Activated CD4-positive, alpha-beta T cell treated with anti-CD3 and anti-CD28 coated beads for 1 hour (primary cell): ENCODE measurements around the gene ROBO1.
"Not testable (repeated sequence)": the region's sequence is repeated elsewhere in the genome, so short reads cannot be mapped to it uniquely, and the experiment has no call there.

Experiments used
- DNase-seq: peaks from one replicate; pipeline ENCODE4 v3.0.0-alpha.2; 2020

Gene ROBO1

DNA sequence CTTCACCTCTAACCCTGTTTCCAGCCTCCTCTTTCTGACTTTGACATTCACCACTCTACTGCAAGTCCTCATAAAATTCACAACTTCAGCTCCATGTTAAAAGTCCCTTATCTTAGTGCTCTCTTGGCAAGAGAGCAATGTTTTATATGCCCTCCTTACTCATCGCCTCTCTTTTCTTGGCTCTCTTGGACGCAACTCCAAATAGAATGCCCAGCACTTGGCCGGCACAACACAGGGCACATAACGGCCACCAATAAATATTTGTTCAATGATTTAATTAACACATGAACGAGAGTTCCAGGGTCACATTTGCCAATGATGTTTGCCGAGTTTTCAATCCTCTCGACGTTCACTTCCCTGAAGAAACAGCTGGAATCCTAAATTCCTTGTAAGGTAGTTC is 401.4 kb downstream of the ROBO1 start:
- DNase-seq: no peak

DNA sequence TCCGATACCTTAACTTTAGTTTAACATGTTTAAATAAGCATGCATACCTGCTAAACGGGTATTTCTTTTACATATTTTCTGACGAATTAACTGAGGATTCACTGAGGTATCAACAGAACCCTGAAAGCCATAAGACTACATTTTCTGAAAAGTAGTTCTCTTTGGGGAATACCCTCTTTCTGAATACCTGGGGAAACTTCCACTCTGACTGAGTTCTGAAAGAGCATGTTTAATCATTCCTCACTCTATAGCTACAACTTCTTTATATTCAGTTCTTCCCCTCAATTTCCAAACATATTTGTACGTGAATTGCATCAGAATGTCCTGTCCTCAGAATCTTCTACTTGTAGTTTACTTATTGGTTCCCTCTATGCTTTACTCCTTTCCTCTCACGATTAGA is 403.0 kb downstream of the ROBO1 start:
- DNase-seq: no peak

DNA sequence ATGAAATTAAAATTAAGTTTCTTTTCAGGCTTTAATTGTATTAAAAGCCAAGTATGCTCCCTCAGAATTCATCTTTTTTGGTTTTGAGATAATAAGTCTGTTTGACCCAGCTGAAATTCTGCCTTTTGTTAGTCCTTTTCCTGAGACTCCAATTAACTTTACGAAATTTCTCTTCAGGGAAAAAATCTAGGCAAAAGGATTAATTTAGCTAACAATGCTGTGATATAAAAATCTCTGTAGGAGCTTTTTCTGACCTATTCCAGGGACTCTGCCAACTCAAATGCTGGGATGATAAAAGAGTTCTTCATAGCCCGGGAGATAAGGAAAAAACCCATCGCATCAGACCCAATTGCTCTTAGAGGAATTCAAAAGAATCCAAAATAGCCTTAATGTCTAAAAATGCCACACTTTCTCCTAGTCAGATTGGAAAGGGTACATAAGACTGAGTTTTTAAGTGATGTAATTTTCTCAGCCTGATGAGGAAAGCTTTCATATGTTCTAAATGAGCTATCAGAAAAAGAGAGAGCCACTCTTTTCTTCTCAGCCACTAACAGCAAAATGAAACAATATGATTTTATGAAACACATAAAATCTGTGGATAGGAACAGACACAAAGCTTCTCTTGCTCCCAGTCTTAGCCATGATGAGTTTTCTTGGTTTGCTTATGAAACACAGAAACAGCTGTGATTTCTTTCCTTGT is 405.1 kb downstream of the ROBO1 start:
- DNase-seq: no peak

DNA sequence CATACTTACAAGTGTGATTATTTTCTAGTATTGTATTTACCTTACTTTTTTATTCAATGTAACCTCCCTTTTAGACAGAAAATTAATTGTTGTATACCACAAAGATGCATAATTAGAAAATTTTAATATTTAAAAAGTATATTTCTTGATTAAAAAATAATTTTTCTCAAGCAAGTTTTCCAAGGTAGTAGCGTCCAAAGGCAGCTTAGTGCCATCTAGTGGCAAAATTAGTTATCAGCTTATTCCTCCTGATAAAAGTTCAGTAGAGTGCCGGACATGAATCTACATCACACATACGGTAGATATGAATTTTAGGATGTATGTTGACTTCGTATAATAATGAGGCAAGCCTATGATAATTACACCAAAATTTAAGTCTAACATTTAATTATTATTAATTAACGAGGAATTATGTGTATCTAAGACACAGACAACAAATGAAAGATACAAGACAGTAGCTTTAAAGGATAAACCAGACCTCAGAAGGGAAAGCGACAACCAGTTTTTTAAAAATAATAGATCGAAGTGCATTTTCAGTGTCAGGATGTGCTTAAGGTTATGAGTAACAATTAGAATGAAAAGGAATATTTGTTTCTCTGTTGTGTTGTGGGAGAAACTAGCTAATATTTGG is 405.9 kb downstream of the ROBO1 start:
- DNase-seq: no peak

DNA sequence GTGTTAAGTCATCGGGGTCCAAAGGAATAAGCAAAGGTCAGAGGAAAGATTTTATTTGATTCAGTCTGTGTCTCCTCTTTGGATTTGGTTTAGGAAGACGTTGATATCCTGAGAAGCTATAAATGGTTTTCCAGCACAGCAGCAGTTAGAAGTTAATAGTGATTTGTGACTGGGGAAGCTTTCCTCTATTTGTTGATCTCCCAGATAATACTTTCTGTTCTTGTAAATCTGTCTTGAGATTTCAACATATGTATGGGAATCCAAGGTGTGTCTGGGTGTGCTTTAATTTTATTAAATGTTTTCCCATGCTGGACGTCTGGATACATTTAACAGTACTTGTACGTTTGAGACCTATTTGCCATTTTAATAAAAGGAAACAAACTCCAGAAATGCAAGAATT is 409.5 kb downstream of the ROBO1 start:
- DNase-seq: no peak

DNA sequence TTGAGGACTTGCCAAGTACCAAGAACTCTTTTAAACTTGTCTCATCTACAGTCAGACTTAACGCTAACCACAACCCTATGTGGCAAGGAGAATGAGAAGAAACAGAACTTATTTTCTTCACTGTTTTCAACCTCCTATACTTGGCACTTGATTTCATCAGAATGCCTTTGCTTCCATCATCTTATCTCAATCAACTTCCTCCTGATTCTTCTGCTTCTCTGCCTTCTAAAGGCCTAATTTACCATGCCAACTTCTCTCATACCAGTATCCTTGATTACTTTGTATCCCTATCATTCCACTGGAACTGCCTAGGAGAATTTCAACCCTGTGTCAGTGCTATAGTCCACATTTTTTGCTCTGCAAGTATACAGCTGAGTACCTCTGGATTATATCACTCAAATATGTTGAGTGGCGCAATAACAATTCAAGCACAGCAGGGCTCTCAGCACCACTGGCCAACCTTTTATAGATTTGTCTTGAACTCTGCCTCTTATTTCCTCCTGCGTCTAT is 413.6 kb downstream of the ROBO1 start:
- DNase-seq: no peak

DNA sequence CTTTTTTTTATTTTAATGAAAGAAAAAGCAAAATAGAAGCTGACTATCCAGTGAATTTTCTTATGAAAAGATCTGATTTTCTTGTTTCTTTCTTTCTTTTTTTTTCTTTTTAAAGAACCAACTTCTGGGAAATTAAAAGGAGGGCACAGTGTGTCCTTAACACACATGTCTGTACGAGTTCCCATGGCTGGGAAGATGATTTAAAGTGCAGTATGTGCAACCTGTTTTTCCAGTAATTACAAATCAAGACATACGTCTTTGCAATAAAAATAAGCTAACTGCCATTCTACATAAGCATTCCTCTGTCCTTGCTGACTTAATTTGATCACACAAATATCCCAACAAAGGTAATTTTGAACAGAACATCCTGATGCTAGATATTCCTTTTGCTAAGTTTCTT is 416.1 kb downstream of the ROBO1 start:
- DNase-seq: no peak

DNA sequence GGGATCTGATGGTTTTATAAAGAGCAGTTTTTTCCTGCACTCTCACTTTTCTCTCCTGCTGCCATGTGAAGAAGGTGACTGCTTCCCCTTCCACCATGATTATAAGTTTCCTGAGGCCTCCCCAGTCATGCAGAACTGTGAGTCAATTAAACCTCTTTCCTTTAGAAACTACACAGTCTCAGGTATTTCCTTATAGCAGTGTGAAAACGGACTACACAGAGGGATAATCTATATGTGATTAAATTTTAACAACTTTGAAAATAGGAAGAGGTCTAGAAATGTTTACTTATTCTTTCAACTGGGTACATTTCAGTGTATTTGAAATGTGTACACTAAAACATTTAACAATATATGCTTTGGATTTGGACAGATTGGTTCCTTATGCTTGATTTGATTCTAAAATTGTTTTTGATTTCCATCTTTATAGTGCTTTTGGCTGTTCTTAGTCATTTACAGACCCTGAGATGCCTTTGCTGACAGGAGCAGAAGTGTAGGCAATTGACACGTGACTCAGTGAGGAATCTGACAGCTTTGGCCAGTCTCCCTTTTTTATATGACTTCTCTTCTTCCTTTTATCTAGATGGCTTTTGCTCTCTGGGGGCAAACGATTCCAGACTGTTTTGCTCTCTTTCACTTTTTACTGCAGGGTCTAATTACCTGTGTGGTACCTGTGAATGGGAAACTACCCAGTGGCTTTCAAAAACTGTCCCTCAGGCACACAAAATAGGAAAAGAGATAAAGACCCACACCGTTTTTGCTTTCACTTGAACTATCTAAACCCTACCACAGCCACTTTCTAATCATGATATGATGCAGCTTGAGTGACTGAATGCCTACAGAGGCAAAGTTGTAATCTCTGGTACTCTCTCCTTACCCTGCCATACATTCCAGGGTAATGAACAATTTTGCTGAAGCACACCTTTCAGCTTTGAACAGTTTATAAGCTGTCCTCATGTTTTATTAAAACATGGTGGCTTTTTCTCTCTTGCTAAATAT is 422.6 kb downstream of the ROBO1 start:
- no peak for DNase-seq

DNA sequence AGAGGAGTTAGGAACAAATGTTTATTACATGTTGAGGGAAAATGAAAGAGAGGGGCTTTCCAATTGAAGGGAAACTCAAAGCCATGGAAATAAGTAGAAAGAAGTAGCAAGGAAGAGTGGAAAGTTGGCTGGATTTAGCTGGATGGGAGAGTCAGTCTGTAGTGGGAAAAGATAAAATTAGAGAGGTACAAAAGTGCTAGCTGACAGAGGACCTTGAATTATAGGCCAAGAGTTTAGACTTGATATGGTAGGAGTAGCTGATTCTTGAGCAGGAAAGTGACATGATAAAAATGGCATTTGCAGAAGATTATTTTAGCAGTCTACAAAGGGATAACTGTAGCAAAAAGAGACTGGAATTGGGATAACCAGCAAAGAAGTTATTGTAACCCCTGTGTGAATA is 425.8 kb downstream of the ROBO1 start:
- no peak for DNase-seq

DNA sequence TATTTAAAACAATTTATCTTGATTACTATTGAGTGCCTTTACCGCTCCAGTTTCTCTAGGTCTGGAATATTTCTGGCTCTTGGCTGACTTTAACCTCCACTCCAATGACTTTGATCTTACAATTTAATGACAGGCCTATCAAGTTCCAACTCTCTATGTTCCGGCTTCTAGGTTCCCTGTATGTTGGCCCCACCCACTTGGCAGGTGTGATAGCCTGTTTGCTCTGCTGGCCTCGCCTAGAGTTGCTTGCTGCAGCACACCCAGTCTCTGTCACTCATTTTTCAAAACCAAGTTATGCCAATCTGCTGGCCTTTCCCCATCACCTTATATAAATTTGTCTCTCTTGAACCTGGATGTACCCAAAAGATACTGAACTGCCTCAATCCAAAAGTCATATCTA is 428.0 kb downstream of the ROBO1 start:
- DNase-seq: no peak

DNA sequence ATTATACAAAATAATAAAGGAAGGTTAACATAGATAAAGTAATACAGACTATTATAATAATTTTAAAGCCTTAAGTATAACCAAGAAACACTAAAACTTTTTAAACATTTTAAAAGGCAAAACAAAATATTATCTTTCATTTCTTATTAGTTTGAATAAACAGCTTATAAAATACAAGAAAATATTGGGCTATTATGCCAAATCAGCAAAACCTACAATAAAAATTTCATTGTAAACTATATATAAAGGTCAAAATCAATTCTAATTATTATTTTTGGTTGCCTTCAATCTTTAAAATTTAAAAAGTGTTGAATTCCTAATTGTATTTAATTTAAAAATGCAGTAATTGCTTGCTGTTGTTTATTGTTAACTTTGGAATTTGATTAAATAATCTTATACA is 430.0 kb downstream of the ROBO1 start:
- no peak for DNase-seq

DNA sequence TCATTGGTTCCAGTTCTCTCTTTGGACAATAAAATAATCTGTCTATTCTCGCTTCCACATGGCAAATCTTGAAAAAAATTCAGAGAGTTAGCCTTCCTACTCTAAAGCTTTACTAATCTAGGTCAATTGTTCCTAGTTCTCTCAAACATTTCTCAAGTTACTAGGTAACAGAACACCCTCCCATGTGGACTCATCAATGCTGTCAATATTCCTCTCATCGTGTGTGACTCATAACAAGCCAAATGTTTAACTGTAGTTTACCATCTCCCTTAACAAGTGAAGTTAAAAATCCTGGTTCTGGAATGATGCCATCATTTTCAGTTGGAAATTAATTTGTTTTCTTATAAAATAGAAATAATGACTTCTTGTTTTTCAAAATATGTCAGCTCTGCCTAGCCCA is 438.6 kb downstream of the ROBO1 start:
- no peak for DNase-seq

DNA sequence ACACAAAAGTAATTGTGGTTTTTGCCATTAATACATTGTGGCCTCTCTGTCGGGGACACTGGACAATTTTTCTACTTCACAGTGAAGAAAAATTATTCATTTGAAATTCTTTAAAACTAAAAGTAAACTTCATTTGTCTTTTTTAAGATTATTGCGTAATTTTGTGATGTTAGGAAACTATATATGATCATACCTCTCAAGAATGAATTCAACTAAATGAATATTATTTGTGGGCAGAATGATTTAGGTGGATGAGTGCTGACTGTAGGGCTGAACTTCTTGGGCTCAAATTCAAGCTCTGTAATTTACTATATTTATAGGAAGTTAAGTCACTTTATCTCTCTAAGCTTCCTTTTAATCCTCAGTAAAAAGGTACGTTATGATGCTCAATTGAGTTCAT is 441.2 kb downstream of the ROBO1 start:
- no peak for DNase-seq

DNA sequence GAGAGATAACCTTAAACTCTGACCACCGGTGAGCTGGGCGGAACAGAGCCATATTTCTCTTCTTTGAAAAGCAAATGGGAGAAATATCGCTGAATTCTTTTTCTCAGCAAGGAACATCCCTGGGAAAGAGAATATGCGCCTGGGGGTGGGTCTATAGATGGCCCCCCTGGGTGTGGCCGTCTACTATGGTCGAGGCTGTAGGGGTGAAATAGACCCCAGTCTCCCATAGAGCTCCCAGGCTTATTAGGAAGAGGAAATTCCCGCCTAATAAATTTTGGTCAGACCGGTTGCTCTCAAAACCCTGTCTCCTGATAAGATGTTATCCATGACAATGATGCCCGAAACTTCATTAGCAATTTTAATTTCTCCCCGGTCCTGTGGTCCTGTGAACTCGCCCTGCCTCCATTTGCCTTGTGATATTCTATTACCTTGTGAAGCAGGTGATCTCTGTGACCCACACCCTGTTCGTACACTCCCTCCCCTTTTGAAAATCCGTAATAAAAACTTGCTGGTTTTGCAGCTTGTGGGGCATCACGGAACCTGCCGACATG is 441.9 kb downstream of the ROBO1 start:
- not testable (repeated sequence) for DNase-seq

DNA sequence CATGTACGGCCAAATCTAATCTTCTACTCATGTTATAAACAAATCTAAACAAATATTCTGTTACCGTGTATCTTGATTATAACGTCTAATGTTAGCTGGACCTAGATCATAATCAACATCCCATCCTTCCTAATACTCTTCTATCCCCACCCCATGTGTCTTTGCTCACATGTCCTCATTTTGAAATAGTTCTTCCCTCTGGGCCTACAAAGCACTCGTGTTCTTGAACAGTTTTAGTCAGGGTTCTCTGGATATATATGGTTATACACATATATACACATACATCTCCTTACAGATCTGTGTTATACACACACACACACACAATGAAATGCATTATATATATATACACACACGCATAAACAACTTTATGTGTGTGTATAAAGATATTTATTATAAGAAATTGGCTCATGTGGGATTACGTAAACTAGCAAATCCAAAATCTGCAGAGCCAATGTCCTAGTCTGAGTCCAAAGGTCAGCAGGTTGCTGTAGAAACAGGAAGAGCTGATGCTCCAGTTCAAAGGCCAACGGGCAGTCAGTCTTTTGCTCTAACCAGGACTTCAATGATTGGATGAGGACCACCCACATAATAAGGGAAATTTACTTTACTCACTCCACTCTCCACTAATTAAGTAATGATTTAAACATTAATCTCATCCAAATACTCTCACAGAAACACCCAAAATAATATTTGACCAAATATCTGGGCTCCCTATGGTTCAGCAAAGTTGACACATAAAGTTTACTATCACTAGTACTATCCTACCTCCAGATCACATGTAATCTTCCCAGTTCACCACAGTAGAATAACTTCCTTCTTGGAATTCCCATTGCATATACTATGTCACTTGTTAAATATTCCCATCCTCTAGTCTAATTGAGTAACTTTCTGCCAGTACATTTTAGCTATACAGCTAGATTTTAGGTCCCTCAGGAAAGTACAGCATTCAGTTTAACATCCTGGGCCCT is 450.0 kb downstream of the ROBO1 start:
- no peak for DNase-seq

DNA sequence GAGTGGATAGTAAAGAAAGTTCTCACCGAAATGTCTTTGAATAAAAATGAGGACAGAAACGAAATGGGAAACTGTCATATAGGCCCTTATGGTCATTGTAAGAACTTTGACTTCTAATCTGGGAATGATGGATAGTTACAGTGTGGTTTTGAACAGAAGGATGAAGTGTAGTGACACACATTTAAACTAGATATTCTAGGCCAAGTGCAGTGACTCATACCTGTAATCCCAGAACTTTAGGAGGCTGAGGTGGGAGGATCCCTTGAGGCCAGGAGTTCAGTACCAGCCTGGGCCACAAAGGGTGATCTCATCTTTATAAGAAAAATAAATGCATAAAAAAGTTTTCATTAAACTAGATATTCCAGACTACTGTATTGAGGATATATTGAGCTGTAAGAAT is 452.8 kb downstream of the ROBO1 start:
- DNase-seq: no peak

DNA sequence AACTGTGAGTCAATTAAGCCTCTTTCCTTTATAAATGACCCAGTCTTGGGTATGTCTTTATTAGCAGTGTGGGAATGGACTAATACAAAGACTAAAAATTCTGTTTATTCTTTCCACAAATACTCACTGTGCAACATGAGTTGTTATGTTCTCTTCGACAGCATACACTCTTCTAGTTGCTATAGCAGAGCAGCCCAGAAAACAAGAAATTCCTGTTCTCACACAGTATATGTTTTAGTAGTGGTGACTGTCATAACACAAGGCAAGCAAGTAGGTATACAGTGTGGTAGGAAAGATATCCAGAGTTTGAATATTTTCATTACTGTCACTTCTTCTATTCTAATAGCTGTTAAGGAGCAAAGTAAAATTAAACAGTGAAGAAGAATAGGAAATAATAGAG is 453.3 kb downstream of the ROBO1 start:
- DNase-seq: no peak

DNA sequence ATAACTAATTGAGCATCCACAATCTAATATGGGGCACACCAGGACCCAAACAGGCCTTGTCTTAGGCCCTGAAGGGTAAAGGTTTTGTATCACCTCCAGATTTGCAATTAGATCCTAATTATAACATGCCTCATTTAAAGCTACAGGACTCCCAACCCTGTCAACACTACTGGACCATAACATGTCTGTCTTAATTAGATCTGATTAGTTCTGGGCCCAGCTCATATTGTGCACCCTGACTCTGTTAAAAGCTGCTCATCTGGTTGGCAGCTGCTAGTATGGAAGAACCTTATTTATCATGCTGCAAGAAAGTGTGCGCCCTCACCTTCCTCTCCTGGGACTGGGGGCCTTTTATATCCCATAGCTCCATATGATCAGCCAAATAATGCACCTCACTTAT is 457.8 kb downstream of the ROBO1 start:
- DNase-seq: no peak

DNA sequence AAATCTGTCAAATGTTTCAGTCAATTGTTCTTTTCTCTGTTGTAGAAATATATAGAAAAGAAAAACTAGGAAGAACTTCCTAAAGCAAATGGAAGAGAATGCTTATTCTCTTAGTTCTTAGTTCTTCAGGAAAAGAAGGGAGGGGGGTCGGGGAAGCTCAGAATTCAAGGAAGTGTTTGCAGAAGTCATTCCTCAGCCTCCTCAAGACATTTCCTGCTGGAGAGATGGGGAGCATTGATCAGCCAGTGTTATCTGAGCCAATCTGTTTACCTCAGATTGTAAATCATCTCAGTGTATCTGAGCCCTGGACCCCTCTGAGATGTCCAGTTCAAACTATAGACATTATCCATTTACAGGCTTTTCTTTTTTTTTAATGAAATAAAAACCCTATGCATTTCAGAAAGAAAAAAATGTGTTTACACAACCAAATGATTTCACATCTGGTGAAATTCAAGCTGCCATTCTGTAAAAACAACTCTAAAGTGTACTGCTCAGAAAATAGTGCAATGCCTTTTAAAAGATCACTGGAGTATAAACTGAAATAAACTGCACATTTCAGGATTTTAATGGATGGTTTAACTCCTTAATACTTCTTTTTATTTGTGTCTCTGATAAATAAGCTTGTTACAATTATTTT is 460.7 kb downstream of the ROBO1 start:
- no peak for DNase-seq

DNA sequence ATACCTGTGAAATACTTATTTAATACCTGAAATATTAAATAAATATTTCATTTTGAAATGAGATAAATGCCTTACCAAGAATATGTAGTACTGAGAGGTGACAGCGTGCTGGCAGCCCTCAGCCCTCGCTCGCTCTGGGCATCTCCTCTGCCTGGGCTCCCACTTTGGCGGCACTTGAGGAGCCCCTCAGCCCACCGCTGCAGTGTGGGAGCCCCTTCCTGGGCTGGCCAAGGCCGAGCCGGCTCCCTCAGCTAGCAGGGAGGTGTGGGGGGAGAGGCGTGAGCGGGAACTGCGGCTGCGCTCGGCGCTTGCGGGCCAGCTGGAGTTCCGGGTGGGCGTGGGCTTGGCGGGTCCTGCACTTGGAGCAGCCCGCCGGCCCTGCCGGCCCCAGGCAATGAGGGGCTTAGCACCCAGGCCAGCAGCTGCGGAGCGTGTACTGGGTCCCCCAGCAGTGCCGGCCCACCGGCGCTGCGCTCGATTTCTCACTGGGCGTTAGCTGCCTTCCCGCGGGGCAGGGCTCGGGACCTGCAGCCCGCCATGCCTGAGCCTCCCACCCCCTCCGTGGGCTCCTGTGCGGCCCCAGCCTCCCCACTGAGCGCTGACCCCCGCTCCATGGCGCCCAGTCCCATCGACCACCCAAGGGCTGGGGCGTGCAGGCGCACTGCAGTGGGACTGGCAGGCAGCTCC is 467.7 kb downstream of the ROBO1 start:
- not testable (repeated sequence) for DNase-seq
